ENCODE data around the gene PPIH.

PPIH gene

GRCh38 chr1:42680055-42680454, 21.8 kb downstream of the PPIH start (continued):
- TF ChIP-seq ZBTB11 (tag by site-specific recombination; conservative IDR thresholded peaks at IDR 0.05; ENCODE audit: low read depth) (no peak), FEZF1 (tag by site-specific recombination; IDR thresholded peaks at IDR 0.05) (no peak), ZNF707 (tag by site-specific recombination; IDR thresholded peaks at IDR 0.05) (no peak), ZNF140 (tag by site-specific recombination; IDR thresholded peaks at IDR 0.05) (no peak), ZNF791 (tag by site-specific recombination; IDR thresholded peaks at IDR 0.05) (no peak), ZNF280D (tag by site-specific recombination; IDR thresholded peaks at IDR 0.05) (no peak), SP7 (tag by site-specific recombination; IDR thresholded peaks at IDR 0.05) (no peak), ZFP3 (tag by site-specific recombination; IDR thresholded peaks at IDR 0.05; ENCODE audit: low read depth) (no peak), ZNF146 (tag by site-specific recombination; IDR thresholded peaks at IDR 0.05) (no peak)

- Histone ChIP-seq H3K27ac (ENCODE audit: extremely low read depth, low read depth, low read length) (peak overlapping the region; percentile 85; the same call in 1 of the 2 replicates), H3K4me1 (ENCODE audit: control insufficient read depth, insufficient read depth, low read length) (peaks cover 6% of the 10 kb centered on the region), H3K4me3 (ENCODE audit: low read depth, low read length) (peak overlapping the region; percentile 75), H3K9me3 (ENCODE audit: control insufficient read depth, insufficient read depth, low read depth, low read length) (no peaks in the 10 kb centered on the region), H3K36me3 (ENCODE audit: control insufficient read depth in 2 of 2, insufficient read depth in 1 of 2, low read length in 2 of 2) (peaks cover 0 to 42% of the 10 kb centered on the region in 2 experiments; a peak in 2 of 3 replicates)
- ChIA-PET CTCF (interaction anchor here (0.6 to 1.1 kb wide), 2 partner anchors 76 to 244 kb away, joined by 3 read pairs; no protein-coding TSS in a partner anchor), POLR2A (interaction anchor here (1.2 to 2.5 kb wide), 4 partner anchors 19 to 26 kb away, joined by 3 to 23 read pairs (median 10); partner anchors contain the start of gene PPIH)
- TF ChIP-seq ZNF366 (tag by site-specific recombination; conservative IDR thresholded peaks at IDR 0.05) (peak; percentile 74), ZNF112 (tag by site-specific recombination; IDR thresholded peaks at IDR 0.05) (no peak), WT1 (tag by site-specific recombination; IDR thresholded peaks at IDR 0.05) (no peak), PRDM2 (tag by site-specific recombination; IDR thresholded peaks at IDR 0.05; ENCODE audit: borderline replicate concordance) (no peak), PRDM10 (tag by site-specific recombination; IDR thresholded peaks at IDR 0.05) (peak; percentile 83), ZNF157 (tag by site-specific recombination; IDR thresholded peaks at IDR 0.05) (no peak), ZNF521 (tag by site-specific recombination; IDR thresholded peaks at IDR 0.05) (no peak), EGR2 (tag by site-specific recombination; IDR thresholded peaks at IDR 0.05; ENCODE audit: low read depth) (no peak), ZNF610 (tag by site-specific recombination; IDR thresholded peaks at IDR 0.05; ENCODE audit: borderline replicate concordance) (no peak), ZNF132 (tag by site-specific recombination; IDR thresholded peaks at IDR 0.05; ENCODE audit: borderline replicate concordance) (no peak), ZNF335 (tag by site-specific recombination; conservative IDR thresholded peaks at IDR 0.05) (peak; percentile 80)
Observed at GRCh38 chr1:42680921-42681683, 22.9 kb downstream of the PPIH start.
